ENCODE measurements around the gene TUBD1. TPM values are rescaled to one million over a fixed set of nuclear protein-coding genes. Genes with fewer than 3 reads are reported as not detected.

The TUBD1 gene
- total and polyA plus RNA-seq, 2 of the 13 experiments (the other 11 are each of a cell fraction or from before 2014, with no cell fraction given): 18.2 to 25.9 TPM

GRCh38 chr17:59846394-59847165, 46.2 kb downstream of the TUBD1 start (continued):
- TF ChIP-seq ZNF276 (CRISPR knock-in tag; IDR thresholded peaks at IDR 0.05; ENCODE audit: low read depth) (no peak), TARDBP (CRISPR knock-in tag; IDR thresholded peaks at IDR 0.05) (peak; percentile 79), ZNF607 (CRISPR knock-in tag; IDR thresholded peaks at IDR 0.05; ENCODE audit: borderline replicate concordance) (no peak), XBP1 (CRISPR knock-in tag; IDR thresholded peaks at IDR 0.05) (no peak), GLI4 (CRISPR knock-in tag; IDR thresholded peaks at IDR 0.05; ENCODE audit: borderline replicate concordance) (no peak), ELF4 (CRISPR knock-in tag; IDR thresholded peaks at IDR 0.05; ENCODE audit: borderline replicate concordance) (no peak; the same call in 1 of the 2 replicates), ATF1 (CRISPR knock-in tag; IDR thresholded peaks at IDR 0.05) (no peak), ZSCAN21 (CRISPR knock-in tag; IDR thresholded peaks at IDR 0.05; ENCODE audit: borderline replicate concordance) (no peak), ZNF709 (CRISPR knock-in tag; IDR thresholded peaks at IDR 0.05) (peak; percentile 54; the same call in 1 of the 2 replicates), SNAPC2 (CRISPR knock-in tag; IDR thresholded peaks at IDR 0.05) (peak; percentile 75; the same call in 1 of the 2 replicates), THYN1 (CRISPR knock-in tag; IDR thresholded peaks at IDR 0.05; ENCODE audit: borderline replicate concordance, low read depth) (peak; percentile 67; the same call in 1 of the 2 replicates), ZNF784 (CRISPR knock-in tag; IDR thresholded peaks at IDR 0.05; ENCODE audit: borderline replicate concordance) (peak; percentile 74), DDIT3 (CRISPR knock-in tag; IDR thresholded peaks at IDR 0.05) (no peak), DRAP1 (CRISPR knock-in tag; IDR thresholded peaks at IDR 0.05) (peak; percentile 15), ZNF280B (CRISPR knock-in tag; IDR thresholded peaks at IDR 0.05; ENCODE audit: borderline replicate concordance) (no peak), ZGPAT (CRISPR knock-in tag; IDR thresholded peaks at IDR 0.05) (peak; percentile 55; the same call in 1 of the 2 replicates), AKAP8 (CRISPR knock-in tag; IDR thresholded peaks at IDR 0.05) (no peak), PHF8 (CRISPR knock-in tag; IDR thresholded peaks at IDR 0.05) (no peak), ZNF235 (CRISPR knock-in tag; IDR thresholded peaks at IDR 0.05; ENCODE audit: borderline replicate concordance) (no peak), JARID2 (CRISPR knock-in tag; IDR thresholded peaks at IDR 0.05; ENCODE audit: insufficient replicate concordance) (no peak), AGO2 (optimal IDR thresholded peaks at IDR 0.05; ENCODE audit: low read depth, low read length) (no peak), ZFP36L2 (CRISPR knock-in tag; IDR thresholded peaks at IDR 0.05) (0 out of 2 replicates have a peak, but pooled peaks have one; percentile 59)
